Measurements from ENCODE around the gene NCOR1.
"Not testable (repeated sequence)": the region's sequence is repeated elsewhere in the genome, so short reads cannot be mapped to it uniquely, and the experiment has no call there.

Gene NCOR1

DNA sequence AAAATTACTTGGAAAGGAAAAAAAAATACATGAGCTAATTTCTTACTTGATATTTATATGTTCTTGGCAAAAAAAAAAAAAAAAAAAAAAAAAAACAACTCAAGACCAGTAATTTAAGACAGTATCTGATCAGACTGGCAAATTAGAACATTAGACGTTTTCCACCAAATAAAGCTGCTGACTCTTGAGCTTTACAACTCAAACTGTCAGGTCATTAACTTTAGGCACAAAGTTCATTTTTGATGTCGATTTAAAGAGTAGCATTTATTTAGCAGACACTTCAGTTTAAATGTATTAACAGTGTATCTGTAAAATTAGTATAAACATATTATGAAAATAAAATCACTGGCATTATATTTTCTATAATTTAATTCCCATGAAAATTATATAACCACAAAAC is 66.7 kb downstream of the NCOR1 start:
- H3K4me1 ChIP-seq (ENCODE audit: insufficient read depth, poor library complexity, severe bottlenecking) = peaks cover 12% of the 10 kb centered on the region
- peaks cover 87% of the 10 kb centered on the region for H3K36me3 ChIP-seq (ENCODE audit: low read depth)
- H3K4me3 ChIP-seq (ENCODE audit: severe bottlenecking) = no peak overlapping the region
- TF ChIP-seq, protein P1, sequence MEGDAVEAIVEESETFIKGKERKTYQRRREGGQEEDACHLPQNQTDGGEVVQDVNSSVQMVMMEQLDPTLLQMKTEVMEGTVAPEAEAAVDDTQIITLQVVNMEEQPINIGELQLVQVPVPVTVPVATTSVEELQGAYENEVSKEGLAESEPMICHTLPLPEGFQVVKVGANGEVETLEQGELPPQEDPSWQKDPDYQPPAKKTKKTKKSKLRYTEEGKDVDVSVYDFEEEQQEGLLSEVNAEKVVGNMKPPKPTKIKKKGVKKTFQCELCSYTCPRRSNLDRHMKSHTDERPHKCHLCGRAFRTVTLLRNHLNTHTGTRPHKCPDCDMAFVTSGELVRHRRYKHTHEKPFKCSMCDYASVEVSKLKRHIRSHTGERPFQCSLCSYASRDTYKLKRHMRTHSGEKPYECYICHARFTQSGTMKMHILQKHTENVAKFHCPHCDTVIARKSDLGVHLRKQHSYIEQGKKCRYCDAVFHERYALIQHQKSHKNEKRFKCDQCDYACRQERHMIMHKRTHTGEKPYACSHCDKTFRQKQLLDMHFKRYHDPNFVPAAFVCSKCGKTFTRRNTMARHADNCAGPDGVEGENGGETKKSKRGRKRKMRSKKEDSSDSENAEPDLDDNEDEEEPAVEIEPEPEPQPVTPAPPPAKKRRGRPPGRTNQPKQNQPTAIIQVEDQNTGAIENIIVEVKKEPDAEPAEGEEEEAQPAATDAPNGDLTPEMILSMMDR (IDR thresholded peaks at IDR 0.05; ENCODE audit: poor library complexity, severe bottlenecking) = no peak
- no peaks in the 10 kb centered on the region for H3K27me3 ChIP-seq (ENCODE audit: insufficient read depth, poor library complexity, severe bottlenecking)
- H3K9me3 ChIP-seq (ENCODE audit: severe bottlenecking) = no peaks in the 10 kb centered on the region
- DNase-seq (ENCODE audit: low spot score) = no peak
- no peak overlapping the region for H3K27ac ChIP-seq (ENCODE audit: poor library complexity, severe bottlenecking)
- ATAC-seq (ENCODE audit: low read depth) = no peak

DNA sequence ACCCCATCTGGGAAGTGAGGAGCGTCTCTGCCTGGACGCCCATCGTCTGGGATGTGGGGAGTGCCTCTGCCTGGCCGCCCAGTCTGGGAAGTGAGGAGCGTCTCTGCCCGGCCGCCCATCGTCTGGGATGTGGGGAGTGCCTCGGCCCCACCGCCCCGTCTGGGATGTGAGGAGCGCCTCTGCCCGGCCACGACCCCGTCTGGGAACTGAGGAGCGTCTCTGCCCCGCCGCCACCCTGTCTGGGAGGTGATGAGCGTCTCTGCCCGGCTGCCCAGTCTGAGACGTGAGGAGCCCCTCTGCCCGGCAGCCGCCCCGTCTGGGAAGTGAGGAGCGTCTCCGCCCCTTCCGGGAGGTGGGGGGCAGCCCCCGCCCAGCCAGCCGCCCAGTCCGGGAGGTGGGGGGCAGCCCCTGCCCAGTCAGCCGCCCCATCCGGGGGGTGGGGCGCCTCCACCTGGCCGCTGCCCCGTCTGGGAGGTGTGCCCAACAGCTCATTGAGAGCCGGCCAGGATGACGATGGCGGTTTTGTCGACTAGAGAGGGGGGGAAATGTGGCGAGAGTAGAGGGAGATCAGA is 69.9 kb downstream of the NCOR1 start:
- H3K4me3 ChIP-seq (ENCODE audit: severe bottlenecking); H3K27ac ChIP-seq (ENCODE audit: poor library complexity, severe bottlenecking); H3K27me3 ChIP-seq (ENCODE audit: insufficient read depth, poor library complexity, severe bottlenecking); H3K4me1 ChIP-seq (ENCODE audit: insufficient read depth, poor library complexity, severe bottlenecking); DNase-seq (ENCODE audit: low spot score); ATAC-seq (ENCODE audit: low read depth); H3K9me3 ChIP-seq (ENCODE audit: severe bottlenecking): not testable (repeated sequence)
- peaks cover 90% of the 10 kb centered on the region for H3K36me3 ChIP-seq (ENCODE audit: low read depth)

DNA sequence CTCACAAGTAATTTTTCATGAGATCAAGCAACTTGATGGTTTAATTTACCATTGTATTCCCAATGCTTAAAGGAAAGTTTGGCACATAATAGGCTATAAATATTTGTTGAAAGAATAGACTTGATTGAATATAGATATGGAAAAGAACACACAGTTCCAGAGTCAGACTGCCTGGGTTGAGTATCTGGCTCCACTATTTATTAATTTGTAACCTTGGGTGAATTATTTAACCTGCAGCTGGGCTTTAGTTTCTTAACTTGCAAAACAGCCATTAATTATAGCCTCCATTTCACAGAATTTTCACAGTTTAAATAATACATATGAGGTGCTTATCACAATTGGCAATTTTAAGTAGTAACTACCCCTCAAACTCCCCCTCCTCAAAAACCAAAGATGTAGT is 73.6 kb downstream of the NCOR1 start:
- TF ChIP-seq, protein P1 (IDR thresholded peaks at IDR 0.05; ENCODE audit: poor library complexity, severe bottlenecking) = no peak
- H3K27me3 ChIP-seq (ENCODE audit: insufficient read depth, poor library complexity, severe bottlenecking) = no peaks in the 10 kb centered on the region
- H3K27ac ChIP-seq (ENCODE audit: poor library complexity, severe bottlenecking) = no peak overlapping the region
- no peaks in the 10 kb centered on the region for H3K4me1 ChIP-seq (ENCODE audit: insufficient read depth, poor library complexity, severe bottlenecking)
- no peak overlapping the region for H3K4me3 ChIP-seq (ENCODE audit: severe bottlenecking)
- ATAC-seq (ENCODE audit: low read depth) (no peak), DNase-seq (ENCODE audit: low spot score) (no peak)
- no peaks in the 10 kb centered on the region for H3K9me3 ChIP-seq (ENCODE audit: severe bottlenecking)
- H3K36me3 ChIP-seq (ENCODE audit: low read depth) = peaks cover 90% of the 10 kb centered on the region

DNA sequence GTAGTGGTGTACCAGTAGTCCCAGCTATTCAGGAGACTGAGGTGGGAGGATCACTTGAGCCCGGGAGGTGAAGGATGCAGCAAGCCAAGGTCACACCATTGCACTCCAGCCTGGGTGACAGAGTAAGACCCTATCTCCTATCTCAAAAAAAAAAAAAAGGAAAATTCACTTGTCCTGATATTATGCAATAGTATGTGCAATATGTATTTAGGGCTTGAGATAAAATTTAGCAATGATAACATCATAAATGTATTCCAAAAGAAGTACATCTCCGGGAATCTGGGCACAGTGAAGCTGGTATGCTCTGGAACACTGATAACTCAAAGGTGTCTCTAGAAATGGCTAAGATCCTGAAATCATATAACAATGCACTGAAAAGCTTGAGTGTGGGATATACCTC is 74.5 kb downstream of the NCOR1 start:
- no peak for DNase-seq (ENCODE audit: low spot score)
- H3K27ac ChIP-seq (ENCODE audit: poor library complexity, severe bottlenecking) = no peak overlapping the region
- no peak overlapping the region for H3K4me3 ChIP-seq (ENCODE audit: severe bottlenecking)
- H3K36me3 ChIP-seq (ENCODE audit: low read depth) = peaks cover 87% of the 10 kb centered on the region
- TF ChIP-seq, protein P1 (IDR thresholded peaks at IDR 0.05; ENCODE audit: poor library complexity, severe bottlenecking) = no peak
- no peaks in the 10 kb centered on the region for H3K4me1 ChIP-seq (ENCODE audit: insufficient read depth, poor library complexity, severe bottlenecking)
- no peaks in the 10 kb centered on the region for H3K27me3 ChIP-seq (ENCODE audit: insufficient read depth, poor library complexity, severe bottlenecking)
- H3K9me3 ChIP-seq (ENCODE audit: severe bottlenecking) = no peaks in the 10 kb centered on the region
- no peak for ATAC-seq (ENCODE audit: low read depth)

DNA sequence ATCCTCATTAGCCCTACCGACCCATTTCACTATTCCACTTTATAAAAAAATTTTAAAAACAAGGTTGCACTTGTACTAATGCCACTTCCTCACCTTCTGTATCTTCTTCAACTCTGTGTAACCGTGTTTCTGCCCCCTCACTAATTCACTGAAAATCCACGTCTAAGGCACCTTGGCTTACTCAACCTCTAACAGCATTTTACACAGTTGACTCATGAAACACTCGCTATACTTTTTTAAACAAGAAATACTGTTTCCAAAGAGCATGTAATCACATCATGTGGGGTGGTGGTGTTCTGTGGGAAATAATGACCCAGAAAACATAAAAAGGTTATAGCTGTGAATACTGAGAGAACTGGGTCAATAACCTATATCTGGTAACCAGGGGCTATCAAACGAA is 79.9 kb downstream of the NCOR1 start:
- TF ChIP-seq, protein P1 (IDR thresholded peaks at IDR 0.05; ENCODE audit: poor library complexity, severe bottlenecking) = no peak
- no peak for DNase-seq (ENCODE audit: low spot score)

More for the DNA sequence above, 79.9 kb downstream of the NCOR1 start:
- no peak overlapping the region for H3K4me3 ChIP-seq (ENCODE audit: severe bottlenecking)
- no peaks in the 10 kb centered on the region for H3K4me1 ChIP-seq (ENCODE audit: insufficient read depth, poor library complexity, severe bottlenecking)
- no peaks in the 10 kb centered on the region for H3K9me3 ChIP-seq (ENCODE audit: severe bottlenecking)
- no peaks in the 10 kb centered on the region for H3K27me3 ChIP-seq (ENCODE audit: insufficient read depth, poor library complexity, severe bottlenecking)
- no peak overlapping the region for H3K27ac ChIP-seq (ENCODE audit: poor library complexity, severe bottlenecking)
- ATAC-seq (ENCODE audit: low read depth) = no peak
- peaks cover 65% of the 10 kb centered on the region for H3K36me3 ChIP-seq (ENCODE audit: low read depth)
